HG03565 (cell line): ENCODE results near the gene RHOT2.
"Not testable (repeated sequence)": the region's sequence is repeated elsewhere in the genome, so short reads cannot be mapped to it uniquely, and the experiment has no call there.

Source experiments
- ATAC-seq: cut with Tn5 transposase; IDR thresholded peaks from one replicate; pipeline ENCODE4 v1.9.1; 2021; ENCODE audit warnings: mild to moderate bottlenecking, moderate library complexity; ENCODE audit not compliant: unreplicated experiment

Gene RHOT2

DNA sequence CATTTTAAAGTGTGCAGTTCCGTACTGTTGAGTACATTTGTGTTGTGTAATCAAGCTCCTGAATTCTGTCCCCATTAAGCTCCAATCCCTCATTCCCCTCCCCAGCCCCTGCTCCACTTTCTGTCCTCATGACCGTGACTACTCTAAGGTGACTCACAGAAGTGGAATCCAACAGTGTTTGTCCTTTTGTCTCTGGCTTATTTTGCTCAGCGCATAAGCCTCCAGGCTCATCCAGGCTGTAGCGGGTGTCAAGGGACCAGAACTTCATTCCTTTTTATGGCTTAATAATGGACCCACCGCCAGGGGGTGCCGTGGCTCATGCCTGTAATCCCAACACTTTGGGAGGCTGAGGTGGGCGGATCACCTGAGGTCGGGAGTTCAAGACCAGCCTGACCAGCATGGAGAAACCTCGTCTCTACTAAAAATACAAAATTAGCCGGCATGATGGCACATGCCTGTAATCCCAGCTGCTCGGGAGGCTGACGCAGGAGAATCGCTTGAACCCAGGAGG lies 44.9 kb downstream of the RHOT2 start:
- not testable (repeated sequence) for ATAC-seq

GRCh38 chr16:714079-714478 lies 46.1 kb downstream of the RHOT2 start:
- ATAC-seq, result no peak

GRCh38 chr16:714558-715476 lies 46.9 kb downstream of the RHOT2 start, which contains the start of gene METRN:
TSS of gene METRN (plus strand) at chr16:715118. CDS start at chr16:715290, 172 bp downstream.
- ATAC-seq, result peak; percentile 61

- no peak for ATAC-seq
Observed at GRCh38 chr16:715477-716199, 47.7 kb downstream of the RHOT2 start.

GRCh38 chr16:716200-716568 lies 48.3 kb downstream of the RHOT2 start:
- ATAC-seq, result no peak

DNA sequence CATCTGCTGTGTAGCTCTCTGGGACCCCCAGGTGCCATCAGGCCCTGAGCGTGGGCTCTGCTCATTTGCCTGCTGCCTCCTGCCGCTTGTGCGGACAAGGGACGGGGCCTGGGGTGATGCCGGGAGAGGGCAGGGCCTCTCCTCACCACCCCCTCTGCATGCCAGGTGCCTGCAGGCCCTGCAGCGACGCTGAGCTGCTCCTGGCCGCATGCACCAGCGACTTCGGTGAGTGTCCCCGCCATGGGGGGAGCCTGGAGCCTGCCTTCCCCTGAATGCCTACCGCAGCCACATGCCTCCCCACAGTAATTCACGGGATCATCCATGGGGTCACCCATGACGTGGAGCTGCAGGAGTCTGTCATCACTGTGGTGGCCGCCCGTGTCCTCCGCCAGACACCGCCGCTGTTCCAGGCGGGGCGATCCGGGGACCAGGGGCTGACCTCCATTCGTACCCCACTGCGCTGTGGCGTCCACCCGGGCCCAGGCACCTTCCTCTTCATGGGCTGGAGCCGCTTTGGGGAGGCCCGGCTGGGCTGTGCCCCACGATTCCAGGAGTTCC lies 48.9 kb downstream of the RHOT2 start:
- ATAC-seq, result no peak

GRCh38 chr16:717450-718245 lies 49.7 kb downstream of the RHOT2 start:
- ATAC-seq, result no peak

- no peak for ATAC-seq
Observed at GRCh38 chr16:718389-718788, 50.5 kb downstream of the RHOT2 start.

DNA sequence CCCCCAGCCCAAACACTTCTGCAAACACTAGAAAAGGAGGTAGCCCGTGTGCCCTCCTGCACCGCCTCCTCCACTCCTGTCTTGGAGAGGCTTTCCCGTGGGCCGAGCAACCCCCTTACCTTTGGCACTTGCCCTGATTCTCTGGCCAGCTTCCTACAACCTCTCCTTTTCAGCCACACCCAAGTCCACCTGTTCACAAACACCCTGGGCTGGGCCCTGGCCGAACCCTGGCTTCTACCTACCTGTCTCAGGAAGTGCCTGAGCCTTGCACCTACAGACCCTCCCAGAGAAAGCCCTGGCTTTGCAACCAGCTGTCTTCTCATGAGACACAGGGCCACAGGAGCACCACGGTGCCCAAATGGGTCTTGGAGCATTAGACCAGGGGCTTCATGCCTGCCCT lies 51.0 kb downstream of the RHOT2 start:
- ATAC-seq, result no peak

DNA sequence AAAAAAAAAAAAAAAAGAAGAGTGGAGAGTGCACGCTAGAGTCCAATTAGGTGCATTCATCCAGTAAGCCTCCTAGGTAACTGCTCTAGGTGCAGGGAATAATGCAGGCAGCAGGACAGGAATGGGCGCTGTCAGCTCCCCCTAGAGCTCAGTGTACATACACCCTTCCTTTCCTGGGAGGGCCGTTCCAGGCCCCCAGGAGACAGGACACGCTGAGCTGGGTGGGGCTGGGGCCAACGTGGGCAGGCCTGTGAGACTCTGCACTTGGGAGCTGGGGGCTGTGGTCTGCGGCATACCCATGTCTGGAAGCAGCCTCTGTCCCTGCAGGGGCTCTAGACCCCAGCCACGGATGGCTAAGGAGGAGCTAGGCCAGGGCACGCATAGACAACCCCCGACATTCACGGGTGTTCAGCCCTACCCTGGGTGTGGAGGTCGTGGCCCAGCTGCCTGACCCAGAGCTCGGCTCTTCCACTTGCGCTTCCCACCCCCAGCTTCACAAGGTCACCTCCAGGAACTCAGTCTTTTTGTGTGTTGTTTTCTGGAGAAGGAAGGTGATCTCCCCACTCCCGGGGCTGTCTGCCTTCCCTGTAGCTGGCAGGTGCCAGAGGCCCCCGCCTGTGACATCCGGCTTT lies 52.0 kb downstream of the RHOT2 start:
- ATAC-seq, result no peak

- peak; percentile 3 for ATAC-seq
Observed at GRCh38 chr16:720447-720989, 52.6 kb downstream of the RHOT2 start.

GRCh38 chr16:720990-721764 lies 53.2 kb downstream of the RHOT2 start, which contains the start of gene ANTKMT:
TSS of gene ANTKMT (plus strand) at chr16:721146. CDS start at chr16:721275, 129 bp downstream.
- ATAC-seq, result peak; percentile 56

DNA sequence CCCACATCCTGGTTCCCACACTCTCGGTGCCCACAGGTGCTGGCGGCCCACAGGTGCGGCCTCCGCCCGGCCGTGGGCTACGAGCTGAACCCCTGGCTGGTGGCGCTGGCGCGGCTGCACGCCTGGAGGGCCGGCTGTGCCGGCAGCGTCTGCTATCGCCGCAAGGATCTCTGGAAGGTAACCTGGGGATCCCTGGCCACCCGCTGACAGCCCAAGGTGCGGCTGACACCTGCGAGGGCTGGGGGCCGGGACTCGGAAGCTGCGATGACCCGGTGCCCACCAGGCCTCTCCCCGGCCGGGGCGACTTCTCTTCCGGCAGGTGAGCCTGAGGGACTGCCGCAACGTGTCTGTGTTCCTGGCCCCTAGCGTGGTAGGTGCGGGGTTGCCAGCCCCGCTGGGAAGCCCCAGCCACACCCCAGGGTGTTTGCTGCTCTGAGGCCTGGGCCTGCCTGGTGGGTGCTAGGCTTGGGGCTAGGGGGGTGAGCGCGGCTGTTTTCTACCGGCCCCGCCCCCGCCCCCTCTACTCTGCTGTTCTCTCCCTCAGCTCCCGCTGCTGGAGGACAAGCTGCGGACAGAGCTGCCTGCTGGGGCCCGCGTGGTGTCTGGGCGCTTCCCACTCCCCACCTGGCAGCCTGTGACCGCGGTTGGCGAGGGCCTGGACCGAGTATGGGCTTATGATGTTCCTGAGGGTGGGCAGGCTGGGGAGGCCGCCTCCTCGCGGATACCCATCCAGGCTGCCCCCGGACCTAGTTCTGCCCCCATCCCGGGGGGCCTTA lies 54.0 kb downstream of the RHOT2 start:
- ATAC-seq, result no peak

DNA sequence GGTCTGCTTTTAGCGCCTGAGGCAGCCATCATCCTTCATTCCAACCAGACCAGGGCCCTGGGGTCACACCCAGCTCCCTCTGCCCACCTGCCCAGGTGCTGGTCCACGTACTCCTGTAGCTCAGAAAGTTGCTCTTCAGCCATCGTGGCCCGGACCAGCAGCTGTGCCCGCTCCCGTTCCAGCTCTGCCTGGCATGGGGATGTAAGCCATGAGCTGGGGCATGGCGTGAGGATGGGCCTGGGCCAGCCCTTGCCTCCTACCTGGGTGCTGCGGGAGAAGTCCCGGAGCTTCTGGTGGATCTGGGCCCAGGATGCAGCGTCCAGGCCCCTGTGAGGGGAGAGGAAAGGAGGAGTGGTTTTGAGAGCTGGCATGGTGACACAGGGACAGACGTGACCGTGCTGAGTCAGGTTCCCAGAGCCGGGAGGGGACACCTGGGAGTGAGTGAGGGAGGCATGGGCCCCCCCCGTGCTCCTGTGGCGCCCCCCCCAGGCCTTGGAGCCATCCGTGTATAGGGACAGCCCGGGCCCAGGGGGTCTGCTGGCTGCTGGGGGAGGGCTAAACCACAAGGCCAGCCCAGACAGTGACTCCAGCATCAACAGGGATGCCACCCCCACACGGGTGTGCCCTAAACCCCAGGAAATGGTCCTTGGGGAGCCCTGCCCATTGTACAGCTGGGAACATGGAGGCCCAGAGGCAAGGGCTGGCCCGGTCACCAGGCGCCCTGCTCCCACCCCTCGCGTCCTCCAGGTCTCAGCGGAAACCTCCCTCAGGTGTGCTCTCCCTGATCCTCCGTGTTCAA lies 55.1 kb downstream of the RHOT2 start:
- ATAC-seq, result no peak

DNA sequence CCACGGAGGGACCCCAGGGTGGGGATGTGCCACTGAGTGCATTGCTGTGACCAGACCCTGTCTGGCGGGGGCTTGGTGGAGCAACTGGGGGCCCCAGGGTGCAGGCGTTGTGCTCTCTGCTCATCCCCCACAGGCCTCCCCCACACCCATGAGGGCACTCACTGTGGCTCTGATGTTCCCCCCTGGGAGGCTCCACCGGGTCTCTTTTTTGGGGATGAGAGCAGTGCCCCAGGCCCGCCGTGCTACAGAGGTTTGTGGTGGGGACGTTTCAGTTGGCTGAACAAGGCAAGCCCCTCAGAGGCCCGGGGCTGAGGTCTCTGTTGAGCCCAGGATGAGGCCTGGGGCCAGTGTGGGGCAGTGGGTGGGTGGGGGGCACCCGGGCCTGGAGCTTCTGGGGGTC lies 55.8 kb downstream of the RHOT2 start:
- no peak for ATAC-seq
